Stimulated activated CD8-positive, alpha-beta memory T cell treated with anti-CD3 and anti-CD28 coated beads, Interleukin-15, amount 100 ng/mL, for 1 hour (primary cell): ENCODE results near the gene SOHLH1.
"Not testable (repeated sequence)": the region's sequence is repeated elsewhere in the genome, so short reads cannot be mapped to it uniquely, and the experiment has no call there.

Source experiments
- DNase-seq: peaks from one replicate; pipeline ENCODE4 v3.0.0-alpha.2; 2020; ENCODE audit warnings: low read depth

SOHLH1 gene

DNA sequence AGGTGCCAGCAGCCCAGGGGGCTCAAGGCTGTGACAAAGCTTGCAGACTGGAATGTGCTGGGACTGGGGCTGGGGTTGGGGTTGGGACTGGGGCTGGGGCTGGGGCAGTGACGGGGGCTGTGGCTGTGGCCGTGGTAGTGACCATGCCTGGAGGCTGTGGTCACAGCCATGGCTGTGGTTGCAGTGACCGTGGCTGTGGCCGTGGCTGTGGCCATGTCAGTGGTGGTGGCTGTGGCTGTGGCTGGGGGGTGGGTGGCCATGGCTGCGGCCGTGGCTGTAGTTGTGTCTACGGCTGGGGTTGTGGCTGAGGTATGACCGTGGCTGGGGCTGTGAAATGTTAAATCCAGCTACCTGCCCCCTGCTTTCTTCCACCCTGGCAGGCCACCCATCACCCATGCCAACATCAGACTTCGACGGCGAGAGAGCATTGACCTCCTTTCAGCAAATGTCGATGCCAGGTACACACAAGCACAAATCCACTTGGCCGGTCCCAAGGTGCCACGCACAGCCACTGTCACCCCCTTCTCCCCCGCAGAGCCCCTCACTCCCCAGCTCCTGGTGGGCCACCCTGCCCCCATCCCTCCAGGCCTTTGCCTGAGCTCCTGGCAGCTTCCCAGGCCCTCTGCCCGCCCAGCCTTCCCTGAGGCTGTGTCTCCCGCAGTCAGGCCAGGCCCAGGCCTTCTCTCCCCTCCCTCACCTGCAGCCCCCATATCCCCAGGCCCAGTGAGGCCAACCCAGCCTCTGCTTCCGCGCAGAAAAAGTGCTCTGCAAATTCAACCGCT lies 20.9 kb downstream of the SOHLH1 start:
- DNase-seq: no peak

DNA sequence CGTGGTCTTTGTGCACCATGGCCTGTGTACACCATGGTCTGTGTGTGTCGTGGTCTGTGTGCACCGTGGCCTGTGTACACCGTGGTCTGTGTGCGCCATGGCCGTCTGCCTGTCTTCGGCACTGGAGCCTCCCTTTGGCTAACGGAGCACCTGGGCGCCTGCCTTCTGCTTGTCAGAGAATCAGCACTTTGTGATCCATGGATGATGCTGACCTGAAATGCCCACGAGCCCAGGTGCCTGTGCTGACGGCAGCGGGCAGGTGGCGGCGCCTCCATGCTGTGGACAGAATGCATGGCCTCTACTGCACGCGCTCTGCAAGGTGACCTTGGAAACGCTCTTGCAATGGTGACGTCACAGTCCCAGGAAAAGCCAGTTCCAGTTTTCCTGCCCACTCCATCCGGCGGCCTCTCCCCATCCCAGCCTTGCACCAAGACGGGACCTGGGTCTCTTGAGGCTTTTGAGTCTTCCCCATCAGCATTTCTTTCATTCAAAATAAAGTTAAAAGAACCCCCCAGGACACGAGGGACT lies 21.6 kb downstream of the SOHLH1 start:
- no peak for DNase-seq

DNA sequence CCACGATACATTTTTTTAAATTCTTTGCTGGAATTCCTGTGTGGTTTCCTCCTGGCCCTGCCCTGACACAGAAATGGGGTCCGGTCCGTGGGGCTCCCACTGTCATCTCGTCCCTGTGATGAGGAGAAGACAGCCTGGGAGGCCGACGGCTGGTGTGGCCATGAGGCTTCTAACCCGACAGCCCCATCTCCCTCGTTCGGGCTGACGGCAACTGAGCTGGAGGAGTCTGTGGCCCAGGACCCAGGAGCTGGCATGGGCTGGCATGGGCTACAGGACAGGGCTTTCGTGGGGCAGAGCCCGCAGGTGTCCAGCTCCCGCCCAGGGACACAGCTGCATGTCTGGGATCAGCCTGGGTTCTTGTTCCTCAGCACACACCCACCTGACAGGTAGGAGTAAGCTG lies 22.4 kb downstream of the SOHLH1 start:
- no peak for DNase-seq

DNA sequence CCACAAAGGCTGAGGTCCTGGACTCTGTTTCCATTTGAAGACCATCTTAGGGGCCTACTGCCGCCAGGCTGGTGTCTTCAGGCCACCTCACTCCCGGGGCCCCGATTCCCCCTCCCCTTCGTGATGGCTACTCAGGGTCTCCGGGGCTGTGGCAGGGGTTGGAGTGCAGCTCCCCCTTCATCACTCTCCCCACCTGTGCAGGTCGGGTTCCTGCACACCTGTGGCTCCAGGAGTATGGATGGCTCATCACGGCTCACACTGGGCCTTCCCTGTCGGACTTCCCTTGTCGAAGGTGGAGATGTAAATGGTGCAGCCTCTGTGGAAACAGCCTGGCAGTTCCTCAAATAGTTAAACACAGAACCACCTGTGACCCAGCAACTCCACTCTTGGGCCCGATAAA lies 24.3 kb downstream of the SOHLH1 start:
- no peak for DNase-seq

DNA sequence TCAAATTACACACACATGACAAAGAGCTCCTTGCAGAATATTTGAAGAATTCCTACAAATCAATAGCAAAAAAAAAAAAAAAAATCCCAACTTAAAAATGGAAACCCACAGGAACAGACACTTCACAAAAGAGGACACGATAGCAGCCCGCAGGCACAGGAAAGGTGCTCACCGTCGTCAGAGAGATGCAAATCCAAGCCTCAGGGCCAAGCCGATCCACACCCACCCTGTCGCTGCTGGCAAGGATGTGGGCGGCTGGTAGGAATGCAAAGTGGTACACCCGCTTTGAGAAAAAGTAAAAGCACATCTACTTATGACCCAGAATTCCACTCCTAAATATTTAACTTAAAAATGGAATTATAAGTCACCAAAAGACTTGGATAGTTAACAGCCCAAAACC lies 25.3 kb downstream of the SOHLH1 start:
- no peak for DNase-seq

DNA sequence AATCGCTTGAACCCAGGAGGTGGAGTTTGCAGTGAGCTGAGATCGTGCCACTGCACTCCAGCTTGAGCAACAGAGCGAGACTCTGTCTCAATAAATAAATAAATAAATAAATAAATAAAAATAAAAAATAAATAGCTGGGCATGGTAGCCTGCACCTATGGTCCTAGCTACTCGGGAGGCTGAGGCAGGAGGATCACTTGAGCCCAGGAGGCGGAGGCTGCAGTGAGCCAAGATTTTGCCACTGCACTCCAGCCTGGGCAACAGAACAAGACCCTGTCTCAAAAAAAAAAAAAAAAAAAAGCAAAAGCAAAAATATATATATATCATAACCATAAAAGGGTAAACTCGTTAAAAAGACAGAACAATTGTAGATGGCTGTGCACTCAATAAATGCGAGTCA lies 26.5 kb downstream of the SOHLH1 start:
- DNase-seq: not testable (repeated sequence)

DNA sequence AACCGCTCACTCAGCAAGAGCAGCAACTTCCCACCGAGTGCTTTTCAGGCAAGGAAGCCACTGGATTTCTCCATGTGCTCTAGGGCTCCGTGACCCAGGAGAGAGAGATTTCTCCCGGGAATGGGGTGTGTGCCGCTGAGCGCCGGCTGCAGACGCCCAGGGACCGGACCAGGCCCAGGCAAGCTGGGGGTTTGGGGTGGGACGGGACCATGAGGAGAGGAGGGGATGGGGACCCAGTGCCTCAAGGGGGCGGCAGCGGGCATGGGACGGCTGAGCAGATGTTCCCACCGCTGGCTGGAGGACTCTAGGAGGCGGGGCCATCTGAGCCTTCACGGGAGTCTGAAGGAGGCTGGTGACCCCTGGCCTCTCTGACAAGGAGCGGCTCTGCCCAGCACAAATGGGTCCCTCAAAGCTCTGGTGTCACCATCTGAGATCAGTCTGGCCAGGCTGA lies 27.7 kb downstream of the SOHLH1 start:
- DNase-seq: no peak

DNA sequence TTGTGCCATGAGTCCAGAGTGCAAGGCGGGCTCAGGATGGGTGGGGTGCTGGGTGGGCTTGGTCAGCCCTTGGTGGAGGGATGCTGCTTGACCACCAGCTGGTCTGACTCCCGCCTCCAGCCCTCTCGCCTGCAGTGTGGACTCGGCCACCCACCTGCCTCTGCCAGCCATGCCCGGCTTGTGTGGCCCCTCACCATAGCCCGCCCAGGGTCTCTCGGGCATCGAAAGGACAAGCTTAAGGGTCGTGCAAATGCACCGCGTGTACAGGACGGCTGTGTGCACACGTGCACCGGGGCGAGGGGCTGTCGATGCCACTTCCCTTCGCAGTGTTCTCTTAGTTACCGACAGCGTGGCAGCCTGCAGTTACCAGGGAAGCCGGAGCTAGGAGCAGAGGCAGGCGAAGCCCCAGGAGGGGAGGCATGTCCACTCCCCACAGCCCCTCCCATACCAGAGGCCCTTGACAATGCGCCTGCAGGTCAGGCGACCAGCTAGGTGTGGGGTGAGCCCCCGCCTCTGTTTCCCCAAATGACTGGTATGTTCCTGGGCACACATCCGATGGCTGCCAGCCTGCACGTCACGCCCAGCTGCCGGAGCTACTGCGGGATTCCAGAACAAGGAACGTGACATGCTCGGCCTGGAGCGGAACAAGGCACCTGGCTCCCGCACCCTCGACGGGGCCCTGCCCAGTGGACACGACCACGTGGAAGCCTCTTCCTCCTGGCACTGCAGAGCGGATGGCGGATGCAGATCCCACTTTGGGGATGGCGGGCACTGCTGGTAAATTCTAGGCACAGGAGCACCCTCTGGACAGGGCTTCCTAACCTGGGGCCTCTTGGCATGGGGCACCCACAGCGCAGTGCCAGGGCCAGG lies 28.3 kb downstream of the SOHLH1 start:
- DNase-seq: no peak

DNA sequence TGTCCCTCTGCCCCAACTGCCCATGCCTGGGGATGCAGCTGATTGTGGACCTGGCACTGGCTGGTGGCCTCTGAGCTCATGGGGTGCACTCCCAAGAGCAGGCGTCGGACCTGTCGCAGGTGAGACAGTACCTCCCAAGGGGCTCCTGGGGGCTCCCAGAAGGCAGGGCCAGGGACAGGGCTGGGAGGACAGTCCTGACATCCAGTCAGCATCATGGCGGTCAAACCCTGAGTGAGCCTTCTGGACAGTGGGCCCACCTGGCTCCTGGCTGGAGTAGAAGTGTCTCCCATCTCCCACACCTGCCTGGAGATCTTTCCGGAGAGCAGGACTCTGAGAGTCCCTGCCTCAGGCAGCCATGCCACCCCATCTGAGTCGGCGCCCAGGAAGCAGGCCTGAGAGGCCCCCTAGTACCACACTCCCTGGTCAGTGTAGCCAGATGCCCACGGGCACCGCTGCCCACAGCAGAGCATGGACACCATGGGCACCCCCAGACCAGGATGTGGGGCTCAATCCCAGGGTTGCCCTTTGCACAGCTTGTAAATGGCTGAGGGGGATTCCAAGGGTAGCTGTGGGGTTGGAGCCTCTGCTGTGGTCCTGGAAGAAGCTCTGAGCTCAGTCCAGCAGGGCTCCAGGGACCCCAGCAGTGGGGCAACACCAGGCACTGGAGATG lies 29.5 kb downstream of the SOHLH1 start:
- no peak for DNase-seq

DNA sequence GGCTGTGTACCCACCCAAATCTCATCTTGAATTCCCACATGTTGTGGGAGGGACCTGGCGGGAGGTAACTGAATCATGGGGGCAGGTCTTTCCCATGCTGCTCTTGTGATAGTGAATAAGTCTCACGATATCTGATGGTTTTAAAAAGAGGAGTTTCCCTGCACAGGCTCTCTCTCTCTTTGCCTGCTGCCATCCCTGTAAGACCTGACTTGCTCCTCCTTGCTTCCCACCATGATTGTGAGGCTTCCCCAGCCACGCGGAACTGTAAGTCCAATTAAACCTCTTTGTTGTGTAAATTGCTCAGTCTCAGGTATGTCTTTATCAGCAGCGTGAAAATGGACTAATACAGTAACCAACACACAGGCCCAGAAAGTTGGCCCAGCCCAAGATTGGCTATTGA lies 30.3 kb downstream of the SOHLH1 start:
- not testable (repeated sequence) for DNase-seq

DNA sequence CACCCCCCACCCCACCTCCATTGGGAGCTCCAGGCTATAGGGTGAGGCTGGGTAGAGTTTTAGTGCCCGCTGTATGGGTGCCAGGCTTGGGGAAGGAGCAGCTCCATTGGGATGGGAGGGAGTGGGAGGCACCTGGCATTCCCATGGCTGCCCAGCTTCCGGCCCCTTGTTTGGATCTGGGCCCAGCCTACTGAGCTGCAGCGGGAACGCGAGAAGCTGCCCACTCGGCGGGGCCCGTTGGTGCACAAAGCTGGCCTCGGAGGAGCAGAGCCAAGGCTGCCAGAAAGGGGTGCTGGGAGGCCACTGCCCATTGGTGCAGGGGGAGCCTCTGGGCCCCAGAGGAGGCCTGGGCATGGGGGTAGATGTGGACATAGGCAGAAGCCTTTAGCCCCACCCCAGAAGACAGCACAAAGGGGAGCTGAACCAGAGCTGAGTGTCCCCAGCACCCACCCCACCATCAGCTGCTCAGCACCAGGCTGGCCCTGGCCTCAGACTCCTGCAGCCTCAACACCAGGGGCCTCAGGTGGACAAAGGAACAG lies 31.7 kb downstream of the SOHLH1 start:
- no peak for DNase-seq

DNA sequence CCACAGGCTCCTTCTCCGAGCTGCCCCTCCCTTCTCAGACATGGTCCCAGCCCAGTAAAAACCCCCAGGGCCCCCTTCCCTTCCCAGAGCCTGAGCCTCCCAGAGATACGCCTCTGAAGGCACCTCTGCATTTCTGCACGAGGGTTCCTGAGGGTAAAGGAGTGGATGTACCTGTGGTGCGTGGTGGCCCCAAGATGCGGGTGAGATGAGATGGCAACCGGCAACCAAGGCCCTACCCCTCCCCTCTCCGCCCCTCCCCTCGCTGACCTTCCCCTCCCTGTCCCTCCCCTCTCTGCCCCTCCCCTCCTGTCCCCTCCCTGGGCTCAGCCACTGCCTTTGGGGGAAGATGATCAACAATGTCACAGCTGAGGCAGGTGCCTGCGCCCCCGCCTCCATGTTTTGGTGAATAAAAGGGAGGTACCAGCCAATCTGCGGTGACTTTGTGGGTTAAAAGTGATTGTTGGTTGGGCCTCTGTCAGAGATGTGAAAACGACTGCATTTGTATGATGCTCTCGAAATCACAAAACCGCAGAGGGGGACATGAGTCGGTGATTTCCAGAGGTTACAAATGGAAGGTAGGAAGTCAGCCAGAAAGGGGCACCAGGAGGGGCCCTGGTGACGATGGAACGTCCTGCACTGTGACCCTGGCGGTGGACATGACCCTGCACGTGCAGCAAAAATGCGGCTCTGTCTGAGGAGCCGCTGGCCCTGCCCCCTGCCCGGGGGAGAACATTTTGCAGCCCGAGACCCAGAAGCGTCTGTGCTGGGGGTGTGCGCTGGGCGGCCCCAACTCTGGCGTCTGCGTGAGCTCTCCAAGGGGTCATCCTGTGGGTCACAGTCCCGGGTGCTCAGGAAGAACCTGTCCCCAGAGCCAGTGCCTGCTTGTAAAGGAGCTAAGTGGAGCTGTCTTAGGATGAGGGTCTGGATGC lies 32.5 kb downstream of the SOHLH1 start:
- no peak for DNase-seq

DNA sequence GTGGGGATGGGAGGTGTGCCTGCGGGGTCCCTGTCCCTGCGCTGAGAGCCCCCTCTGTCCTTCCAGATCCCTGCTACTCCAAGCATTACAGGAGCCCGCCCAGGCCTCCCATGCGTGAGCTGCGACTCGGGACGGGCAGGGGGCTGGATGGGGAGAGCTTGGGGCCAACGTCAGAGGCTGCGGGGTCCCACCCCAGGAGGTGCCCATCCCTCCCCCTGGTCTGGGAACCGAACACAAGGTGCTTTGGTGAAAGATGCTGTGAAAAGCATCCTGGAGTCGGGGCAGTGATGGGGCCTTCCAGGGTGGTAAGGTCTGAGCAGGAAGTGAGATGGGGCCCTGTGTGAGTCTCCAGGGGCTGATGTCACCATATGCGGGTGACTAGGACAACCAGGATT lies 33.5 kb downstream of the SOHLH1 start:
- no peak for DNase-seq

DNA sequence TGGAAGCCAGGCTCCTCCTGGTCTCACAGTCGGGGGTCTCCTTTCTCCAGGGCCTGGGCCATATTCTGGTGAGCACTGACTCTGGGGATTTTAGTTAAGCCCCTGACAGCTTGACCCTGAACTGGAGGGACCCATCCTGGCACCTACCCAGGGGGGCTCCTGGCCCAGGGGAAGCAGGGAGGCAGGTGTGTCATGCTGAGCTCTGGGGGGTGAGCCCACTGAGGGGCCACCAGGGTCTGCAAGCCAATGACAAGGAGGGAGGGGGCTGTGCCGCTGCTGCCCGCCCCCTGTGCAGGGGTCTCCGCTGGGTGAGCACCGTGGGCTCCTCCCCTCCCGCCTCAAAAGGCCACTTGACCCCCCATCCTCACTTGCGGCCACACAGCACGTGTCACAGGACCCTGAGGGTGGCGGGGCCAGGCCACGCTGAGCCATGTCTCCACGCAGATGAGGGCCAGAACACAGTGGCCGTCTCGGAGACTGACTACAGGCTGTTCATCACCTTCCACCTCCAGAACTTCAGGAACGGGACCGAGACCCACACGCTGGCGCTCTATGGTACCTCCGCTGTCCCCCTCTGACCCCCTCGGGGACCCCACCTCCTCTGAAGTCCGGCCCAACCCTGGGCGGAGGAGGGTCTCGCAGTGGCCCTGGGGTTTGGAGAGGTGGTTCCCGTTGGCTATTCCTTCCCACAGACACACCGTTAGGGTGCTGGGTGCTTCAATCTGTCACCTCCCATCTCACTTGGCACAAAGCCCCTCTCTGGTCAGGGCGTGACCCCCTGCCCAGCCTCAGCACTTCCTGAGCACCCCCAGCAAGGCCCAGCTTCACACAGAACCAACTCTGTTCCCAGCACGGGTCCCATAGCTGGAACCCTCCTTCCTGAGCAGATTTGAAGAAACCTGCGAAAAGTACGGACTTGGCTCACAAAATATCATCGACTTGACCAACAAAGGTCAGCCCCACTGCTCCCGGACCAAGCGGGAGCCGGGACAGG lies 34.2 kb downstream of the SOHLH1 start:
- no peak for DNase-seq

DNA sequence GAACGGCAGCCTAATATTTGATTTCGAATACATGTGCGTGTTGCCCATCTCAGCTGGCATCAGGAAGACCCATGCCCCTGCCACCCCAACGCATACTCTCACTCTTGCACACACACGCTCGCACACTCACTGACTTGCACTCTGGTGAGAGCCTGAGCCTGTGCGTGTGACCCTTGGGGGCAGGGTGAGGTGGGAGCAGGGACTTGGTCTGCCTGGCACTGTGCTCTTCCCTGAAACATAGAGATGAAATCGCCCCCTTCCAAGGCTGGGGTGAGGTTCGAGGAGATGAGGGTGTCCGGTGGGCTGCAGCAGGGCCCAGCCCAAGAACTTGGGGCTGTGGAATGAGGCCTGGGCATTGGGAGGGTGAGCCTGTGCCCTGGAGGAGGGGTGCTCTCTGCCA lies 35.0 kb downstream of the SOHLH1 start:
- DNase-seq: no peak

DNA sequence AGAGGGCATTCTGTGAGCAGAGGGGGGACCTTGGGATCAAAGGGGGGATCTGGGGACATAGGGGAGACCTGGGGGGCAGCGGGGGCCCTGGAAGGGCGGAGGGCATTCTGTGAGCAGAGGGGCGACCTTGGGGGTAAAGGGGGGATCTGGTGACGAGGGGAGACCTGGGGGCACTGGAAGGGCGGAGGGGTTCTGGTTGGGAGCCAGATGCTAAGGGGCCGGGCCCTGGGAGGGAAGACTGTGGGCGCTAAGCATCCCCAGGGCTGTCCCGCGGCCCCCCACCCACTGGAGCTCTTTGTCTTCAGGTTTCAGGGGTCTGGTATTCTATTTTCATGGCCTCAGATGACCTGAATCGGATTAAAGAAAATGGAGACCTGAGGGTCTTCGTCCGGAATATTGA lies 35.4 kb downstream of the SOHLH1 start:
- DNase-seq: no peak

DNA sequence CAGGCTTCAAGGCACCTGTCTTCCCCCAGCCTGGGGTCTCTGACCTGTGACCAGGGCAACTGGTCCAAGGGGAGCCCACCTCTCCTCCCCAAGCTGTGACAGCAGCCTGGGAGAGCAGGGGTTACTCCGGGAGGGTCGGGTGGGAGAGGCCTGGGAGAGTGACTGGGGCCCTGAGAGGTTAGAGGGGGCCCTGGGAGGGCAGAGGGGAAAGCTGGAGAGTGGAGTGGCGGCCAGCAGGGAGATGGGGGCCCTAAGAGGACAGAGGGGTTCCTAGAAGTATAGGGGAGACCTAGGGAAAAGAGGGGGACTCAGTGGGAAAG lies 35.9 kb downstream of the SOHLH1 start:
- no peak for DNase-seq

DNA sequence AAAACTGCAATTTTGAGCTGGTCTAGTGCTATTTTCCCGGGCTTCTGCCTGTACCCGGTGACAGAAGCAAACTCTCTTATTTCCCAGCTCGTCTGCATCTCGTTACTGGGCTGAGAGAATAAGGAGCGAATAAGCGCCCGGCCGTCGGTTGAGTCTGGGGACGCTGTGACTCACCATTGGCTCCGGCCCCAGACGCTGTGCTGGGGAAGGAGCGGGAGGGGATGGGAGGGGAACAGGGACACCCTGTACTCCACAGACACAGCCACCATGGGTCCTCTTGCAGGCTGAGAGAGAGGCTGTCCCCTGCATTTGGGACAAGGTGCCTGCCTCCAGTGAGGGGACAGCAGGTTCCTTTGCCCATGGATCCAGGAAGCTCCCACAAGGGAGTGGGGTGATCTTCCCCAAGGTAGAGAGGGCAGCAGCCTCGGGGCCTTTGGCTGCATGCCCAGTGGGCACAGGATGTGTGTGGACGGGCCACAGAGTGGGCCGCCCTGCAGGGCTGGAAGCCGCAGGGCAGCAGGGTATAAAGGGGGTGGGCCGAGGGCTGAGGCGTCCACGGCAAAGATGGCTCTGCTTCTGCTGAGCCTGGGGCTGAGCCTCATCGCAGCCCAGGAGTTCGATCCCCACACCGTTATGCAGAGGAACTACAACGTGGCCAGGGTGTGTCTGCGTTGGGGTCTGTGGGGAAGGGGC lies 36.4 kb downstream of the SOHLH1 start, which contains the start of gene LCN9:
TSS of gene LCN9 (plus strand) at position 552 of the 693 bp plus-strand sequence. CDS start at position 565, 13 bp downstream.
- no peak for DNase-seq
